B cell (primary cell): ENCODE data around the gene ABR. TPM values are rescaled to one million over a fixed set of nuclear protein-coding genes. Genes with fewer than 3 reads are reported as not detected.
"Not testable (repeated sequence)": the region's sequence is repeated elsewhere in the genome, so short reads cannot be mapped to it uniquely, and the experiment has no call there.

Experiments used
- ATAC-seq: fragments of 200-7000 bp; cut with Tn5 transposase; one replicate; pipeline ENCODE4 v1.10.0; 2021; ENCODE audit warnings: low read depth, mild to moderate bottlenecking, moderate number of reproducible peaks, moderate library complexity
- CTCF ChIA-PET: fragments of 350-600 bp; sonication (Branson Sonifier 250); formaldehyde crosslinking; loops from one replicate; lab custom pipeline; 2021; ENCODE audit warnings: antibody characterized with exemption, inconsistent platforms; lab: Charles Lee
- POLR2A ChIA-PET: fragments of 350-600 bp; sonication (Branson Sonifier 250); formaldehyde crosslinking; loops from one replicate; lab custom pipeline; 2021; ENCODE audit warnings: antibody characterized with exemption; lab: Charles Lee
- DNase-seq: peaks from one replicate; pipeline ENCODE4 v3.0.0; 2013
- H2AFZ ChIP-seq: 2 replicates; pipeline ENCODE4 v1.6.1; 2012; ENCODE audit warnings: mild to moderate bottlenecking, low read depth, low read length; ENCODE audit not compliant: insufficient read depth, poor library complexity, severe bottlenecking
- H3K27ac ChIP-seq, 2 donors: 1 replicate in 1 of 2; 2 replicates in 1 of 2; pipeline ENCODE4 v1.5.1; 2012 to 2013; ENCODE audit warnings: low read length in 2 of 2, mild to moderate bottlenecking in 2 of 2, moderate library complexity in 1 of 2
- H3K27me3 ChIP-seq, 4 experiments: fragments of 200-600 bp in 1 of 4; sonication (generic) in 1 of 4; replicated peaks in 1 of 4; 1 replicate in 2 of 4; 2 replicates in 2 of 4; pipeline versions ENCODE4 v1.6.1 to v1.7.0; 2013 to 2016; ENCODE audit warnings: low read length in 3 of 4, mild to moderate bottlenecking in 2 of 4, mixed read lengths in 1 of 4, moderate library complexity in 1 of 4; ENCODE audit not compliant: insufficient read depth in 4 of 4, control insufficient read depth in 3 of 4; ENCODE audit errors: control extremely low read depth in 1 of 4
- H3K36me3 ChIP-seq, 2 experiments: replicated peaks in 1 of 2; 1 replicate in 1 of 2; 2 replicates in 1 of 2; pipeline versions ENCODE4 v1.6.1 to v1.7.1; 2013; ENCODE audit warnings: low read length in 1 of 2; ENCODE audit not compliant: insufficient read depth in 2 of 2, control insufficient read depth in 1 of 2; ENCODE audit errors: control extremely low read depth in 1 of 2, extremely low read depth in 1 of 2
- H3K4me1 ChIP-seq, 2 donors: fragments of 200-600 bp in 1 of 2; sonication (generic) in 1 of 2; 1 replicate in 1 of 2; 2 replicates in 1 of 2; pipeline versions ENCODE4 v1.5.1 to v1.6.1; 2013 to 2017; ENCODE audit warnings: low read length in 2 of 2; ENCODE audit not compliant: control insufficient read depth in 2 of 2, insufficient read depth in 2 of 2
- H3K4me2 ChIP-seq: replicated peaks from 2 replicates; pipeline ENCODE3; 2012; ENCODE audit warnings: mild to moderate bottlenecking, low read depth, low read length; ENCODE audit not compliant: poor library complexity, severe bottlenecking
- H3K4me3 ChIP-seq, 5 experiments: fragments of 200-600 bp in 1 of 5; sonication (generic) in 1 of 5; 1 replicate in 3 of 5; 2 replicates in 2 of 5; pipeline versions ENCODE4 v1.5.1 to v1.7.0; 2011 to 2016; ENCODE audit warnings: low read length in 4 of 5, mild to moderate bottlenecking in 4 of 5, low read depth in 2 of 5, control low read depth in 1 of 5, moderate library complexity in 1 of 5; ENCODE audit not compliant: insufficient read depth in 1 of 5; ENCODE audit errors: control extremely low read depth in 1 of 5, extremely low read depth in 1 of 5
- H3K79me2 ChIP-seq: fragments of 200-600 bp; sonication (generic); one replicate; pipeline ENCODE4 v1.6.0; 2016; ENCODE audit warnings: low read length; ENCODE audit not compliant: control insufficient read depth, insufficient read depth
- H3K9ac ChIP-seq: fragments of 200-600 bp; sonication (generic); 2 replicates; pipeline ENCODE4 v1.6.1; 2017; ENCODE audit warnings: mild to moderate bottlenecking, low read length, moderate library complexity
- H3K9me3 ChIP-seq, 3 donors: one replicate each; pipeline versions ENCODE4 v1.6.1 to v1.7.1; 2013; ENCODE audit warnings: low read length in 2 of 3; ENCODE audit not compliant: control insufficient read depth in 2 of 3, insufficient read depth in 1 of 3; ENCODE audit errors: control extremely low read depth in 1 of 3
- H4K20me1 ChIP-seq: 2 replicates; pipeline ENCODE4 v1.6.0; 2012; ENCODE audit warnings: mild to moderate bottlenecking, low read length; ENCODE audit not compliant: insufficient read depth, control insufficient read depth, poor library complexity, severe bottlenecking
- H3K27ac Mint-ChIP-seq: one replicate; pipeline ENCODE4 v1.8.0; 2021; ENCODE audit warnings: mixed read lengths
- H3K27me3 Mint-ChIP-seq: one replicate; pipeline ENCODE4 v1.8.0; 2021; ENCODE audit warnings: mixed read lengths
- H3K4me1 Mint-ChIP-seq: one replicate; pipeline ENCODE4 v1.8.0; 2021; ENCODE audit warnings: mixed read lengths
- H3K4me3 Mint-ChIP-seq: one replicate; pipeline ENCODE4 v1.8.0; 2021; ENCODE audit warnings: mixed read lengths
- H3K9me3 Mint-ChIP-seq: one replicate; pipeline ENCODE4 v1.8.0; 2022; ENCODE audit warnings: mixed read lengths; ENCODE audit not compliant: insufficient read depth
- CTCF ChIP-seq: fragments of 200-600 bp; IDR thresholded peaks from one replicate; pipeline ENCODE4 v1.8.0; 2022; ENCODE audit warnings: antibody characterized with exemption, mild to moderate bottlenecking
- EZH2 ChIP-seq: IDR thresholded peaks from 2 replicates; pipeline ENCODE4 v1.6.1; 2012; ENCODE audit warnings: borderline replicate concordance, low read depth, mild to moderate bottlenecking, moderate library complexity, low read length; ENCODE audit not compliant: insufficient read depth, poor library complexity, severe bottlenecking
- WGBS: methylation state at CpG from one replicate; pipeline ENCODE4 v1.1.5; 2013; ENCODE audit warnings: missing lambda C conversion rate; ENCODE audit not compliant: insufficient coverage; 5-methylcytosine and 5-hydroxymethylcytosine counted together
- intact Hi-C: fragments of 100-400 bp; cut with micrococcal nuclease; formaldehyde crosslinking; loops from one replicate; pipeline ENCODE4 v1.10.0; 2022
- polyA plus RNA-seq: library from polyadenylated mRNA; depleted of rRNA; stranded (reverse); fragments of >200 nt; gene quantifications from 2 replicates; pipeline ENCODE4 v1.2.3, GENCODE V29; 2012
- total RNA-seq, 2 donors: library from RNA; stranded (reverse); fragments of 120-200 nt in 1 of 2; gene quantifications; 1 replicate in 1 of 2; 2 replicates in 1 of 2; pipeline versions ENCODE4 v1.2.3 to v1.2.4, GENCODE V29; 2013 to 2022

ABR gene
- total and polyA plus RNA-seq, 2 donors (not counting 1 experiment from before 2014, with no cell fraction given): 79.8 to 262 TPM

- Histone ChIP-seq H3K4me3 (peak within 1 kb of the TSS; percentile 44 to 99 (median 97)), H3K4me2 (peak within 1 kb of the TSS; percentile 86), H3K79me2 (peaks cover 16% of the 10 kb centered on the region), H2AFZ (peak within 1 kb of the TSS; percentile 98), H3K9ac (peak within 1 kb of the TSS; percentile 84), H3K9me3 (peaks cover 0 to 32% (median 18%) of the 10 kb centered on the region in 3 donors), H3K36me3 (peaks cover 0 to 23% of the 10 kb centered on the region in 2 experiments), H4K20me1 (peaks cover 31% of the 10 kb centered on the region), H3K27ac (peak within 1 kb of the TSS; percentile 66 to 85), H3K4me1 (peaks cover 11 to 23% of the 10 kb centered on the region in 2 donors), H3K27me3 (no peaks in the 10 kb centered on the region)
- TF ChIP-seq EZH2 (no peak), CTCF (peak; percentile 89)
- peak within 1 kb of the TSS; percentile 99 for H3K4me3 Mint-ChIP-seq
- H3K27me3 Mint-ChIP-seq: no peaks in the 10 kb centered on the region
- ATAC-seq (peak; percentile 91), DNase-seq (peak; percentile 99)
- H3K27ac Mint-ChIP-seq: peak within 1 kb of the TSS; percentile 99
- H3K9me3 Mint-ChIP-seq: no peaks in the 10 kb centered on the region
- H3K4me1 Mint-ChIP-seq: peaks cover 19% of the 10 kb centered on the region
- CTCF ChIA-PET: interaction anchor here (0.5 to 2.7 kb wide), 20 partner anchors 11 to 852 kb away, joined by 3 to 36 read pairs (median 4); partner anchors contain the start of genes GLOD4, MRM3 and NXN
- under 1% methylated on average over 71 of the region's 71 CpGs for WGBS
- intact Hi-C loops: loop anchor here (1.0 to 2.0 kb wide), 6 partner anchors 15 to 586 kb away; partner anchors contain the start of genes GLOD4, MRM3 and VPS53
- POLR2A ChIA-PET: interaction anchor here (1.0 to 2.1 kb wide), 2 partner anchors 16 to 585 kb away, joined by 11 to 23 read pairs; partner anchors contain the start of gene NXN
These were observed 183.0 kb downstream of the ABR start, which contains the start of gene TIMM22 for GRCh38 chr17:996554-997344. TIMM22 (plus strand) TSS chr17:997129; CDS start chr17:997143, 14 bp downstream.

- H3K4me2 ChIP-seq, H2AFZ ChIP-seq, H3K4me3 Mint-ChIP-seq, POLR2A ChIA-PET, H3K27ac ChIP-seq, H3K27me3 ChIP-seq, H3K36me3 ChIP-seq, H3K4me3 ChIP-seq, DNase-seq, H3K27ac Mint-ChIP-seq, ATAC-seq, H3K27me3 Mint-ChIP-seq, intact Hi-C loops, H3K9ac ChIP-seq, H3K9me3 Mint-ChIP-seq: not testable (repeated sequence)
- H3K79me2 ChIP-seq: peaks cover 16% of the 10 kb centered on the region
- H3K9me3 ChIP-seq: peaks cover 0 to 32% (median 18%) of the 10 kb centered on the region in 3 donors
- CTCF ChIA-PET: interaction anchor here (1.9 to 2.2 kb wide), 2 partner anchors 116 to 583 kb away, joined by 11 read pairs; no protein-coding TSS in a partner anchor
- peaks cover 11 to 23% of the 10 kb centered on the region in 2 donors for H3K4me1 ChIP-seq
- peaks cover 19% of the 10 kb centered on the region for H3K4me1 Mint-ChIP-seq
- 93% methylated on average over 4 of the region's 8 CpGs for WGBS
- H4K20me1 ChIP-seq: peaks cover 27% of the 10 kb centered on the region
These were observed 184.5 kb downstream of the ABR start for GRCh38 chr17:995324-995723.
